ENCODE data around the gene SH3GL2.

- TF ChIP-seq PATZ1 (CRISPR knock-in tag; IDR thresholded peaks at IDR 0.05; ENCODE audit: borderline replicate concordance) (no peak), BACH2 (CRISPR knock-in tag; IDR thresholded peaks at IDR 0.05; ENCODE audit: borderline replicate concordance) (no peak), ZFP3 (CRISPR knock-in tag; IDR thresholded peaks at IDR 0.05) (no peak), CREB5 (CRISPR knock-in tag; IDR thresholded peaks at IDR 0.05; ENCODE audit: low read depth) (no peak), TOX (CRISPR knock-in tag; IDR thresholded peaks at IDR 0.05; ENCODE audit: borderline replicate concordance) (no peak), ZFP30 (CRISPR knock-in tag; IDR thresholded peaks at IDR 0.05) (no peak), GLIS3 (CRISPR knock-in tag; IDR thresholded peaks at IDR 0.05) (no peak), ZNF70 (CRISPR knock-in tag; IDR thresholded peaks at IDR 0.05) (no peak), CSRNP3 (CRISPR knock-in tag; IDR thresholded peaks at IDR 0.05) (no peak), OSR1 (CRISPR knock-in tag; IDR thresholded peaks at IDR 0.05) (no peak), ARNTL (CRISPR knock-in tag; IDR thresholded peaks at IDR 0.05; ENCODE audit: borderline replicate concordance, low read depth) (no peak), TSHZ2 (CRISPR knock-in tag; IDR thresholded peaks at IDR 0.05) (no peak), RARB (CRISPR knock-in tag; IDR thresholded peaks at IDR 0.05) (no peak)
Measured at GRCh38 chr9:17750269-17750668, 171.4 kb downstream of the SH3GL2 start.
